Epithelial cell of alveolus of lung (primary cell): ENCODE data around the gene NUSAP1. TPM values are rescaled to one million over a fixed set of nuclear protein-coding genes. Genes with fewer than 3 reads are reported as not detected.

Experiments
- total RNA-seq: library from RNA; depleted of rRNA; stranded (reverse); fragments of >200 nt; gene quantifications from 2 replicates; pipeline ENCODE4 v1.2.1, GENCODE V29; 2015

Gene NUSAP1, protein sequence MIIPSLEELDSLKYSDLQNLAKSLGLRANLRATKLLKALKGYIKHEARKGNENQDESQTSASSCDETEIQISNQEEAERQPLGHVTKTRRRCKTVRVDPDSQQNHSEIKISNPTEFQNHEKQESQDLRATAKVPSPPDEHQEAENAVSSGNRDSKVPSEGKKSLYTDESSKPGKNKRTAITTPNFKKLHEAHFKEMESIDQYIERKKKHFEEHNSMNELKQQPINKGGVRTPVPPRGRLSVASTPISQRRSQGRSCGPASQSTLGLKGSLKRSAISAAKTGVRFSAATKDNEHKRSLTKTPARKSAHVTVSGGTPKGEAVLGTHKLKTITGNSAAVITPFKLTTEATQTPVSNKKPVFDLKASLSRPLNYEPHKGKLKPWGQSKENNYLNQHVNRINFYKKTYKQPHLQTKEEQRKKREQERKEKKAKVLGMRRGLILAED
- total RNA-seq: 40.2 and 53.8 TPM in 2 replicates

DNA sequence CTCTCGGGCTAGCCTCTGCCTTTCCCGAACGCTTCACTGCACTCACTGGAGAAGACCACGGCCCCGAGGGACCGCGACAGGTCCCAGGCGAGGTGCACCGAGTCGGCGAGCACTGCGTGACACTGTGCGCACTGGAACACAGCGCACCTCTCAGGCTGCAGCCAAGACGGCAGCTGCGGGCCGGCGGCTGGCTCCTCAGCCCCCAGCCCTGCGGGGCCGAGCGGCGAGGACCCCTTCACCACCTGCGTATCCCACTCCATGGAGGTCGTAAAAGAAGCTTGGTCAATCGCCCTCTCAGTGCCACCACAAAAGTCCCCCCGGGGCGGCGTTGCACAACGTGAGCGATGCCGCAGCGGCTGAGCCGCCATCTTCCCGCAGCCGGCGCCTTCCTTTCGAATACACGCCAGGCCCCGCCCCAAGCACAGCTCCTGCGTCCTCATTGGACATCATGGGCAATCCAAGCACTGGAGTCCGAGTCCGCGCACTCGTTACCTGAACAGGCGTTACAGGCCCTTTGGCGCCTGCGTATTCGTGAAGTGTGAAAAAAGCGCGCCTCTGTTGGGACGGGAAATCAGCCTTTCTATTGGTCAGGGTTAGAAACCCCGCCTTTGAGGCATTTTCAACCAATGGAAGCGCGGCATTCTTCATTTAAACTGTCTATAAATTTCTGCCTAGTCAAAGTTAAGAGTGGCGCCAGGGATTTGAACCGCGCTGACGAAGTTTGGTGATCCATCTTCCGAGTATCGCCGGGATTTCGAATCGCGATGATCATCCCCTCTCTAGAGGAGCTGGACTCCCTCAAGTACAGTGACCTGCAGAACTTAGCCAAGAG is at the start of gene NUSAP1, which contains the start of gene OIP5:
Gene NUSAP1 (plus strand): TSS at position 688 of the 832 bp plus-strand sequence. CDS start 77 bp downstream, at position 765.
Gene OIP5 (minus strand): TSS at position 398 of the 832 bp plus-strand sequence. CDS start 30 bp downstream, at position 368.

DNA sequence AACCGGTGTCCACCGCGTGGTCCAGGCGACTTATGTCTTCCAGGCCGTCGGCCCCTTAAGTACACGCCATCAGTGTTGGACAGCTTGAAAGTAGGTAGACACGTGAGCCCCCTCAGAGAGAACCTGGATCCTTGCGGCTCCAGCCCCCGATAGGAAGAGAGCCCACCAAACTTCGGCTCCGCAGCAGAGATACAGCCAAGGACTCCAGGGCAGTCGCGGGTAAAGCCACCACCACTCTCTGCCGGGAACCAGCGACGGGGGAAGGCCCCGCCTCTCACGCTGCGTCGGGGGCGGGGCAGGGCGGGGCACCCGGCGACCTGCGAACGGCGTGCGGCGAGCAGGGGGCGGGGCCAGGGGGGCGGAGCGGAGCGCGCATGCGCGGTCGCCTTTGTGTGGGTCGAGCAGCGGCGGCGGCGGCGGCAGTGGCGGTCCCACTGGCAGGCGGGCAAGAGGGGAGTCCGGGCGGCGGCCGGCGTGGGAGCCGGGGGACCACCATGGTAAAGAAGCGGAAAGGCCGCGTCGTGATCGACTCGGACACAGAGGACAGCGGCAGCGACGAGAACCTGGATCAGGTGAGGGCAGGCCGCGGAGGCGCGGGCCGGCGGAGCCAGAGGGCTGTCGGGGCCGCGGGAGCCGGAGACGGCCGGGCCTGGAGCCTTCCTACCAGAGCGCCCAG is 84.2 kb downstream of the NUSAP1 start, which contains the start of gene RTF1:
Gene RTF1 (plus strand): TSS at position 354 of the 676 bp plus-strand sequence. CDS start 21 bp downstream, at position 375.

Other genes starting within 250 kb of the NUSAP1 start
- 20.0 and 25.4 TPM in 2 replicates for gene INO80, start 216.6 kb upstream of the NUSAP1 start, total RNA-seq
- gene EXD1, start 102.1 kb upstream of the NUSAP1 start, total RNA-seq: not detected in 2 replicates
- gene CHP1, start 101.6 kb upstream of the NUSAP1 start, total RNA-seq: 127 and 187 TPM in 2 replicates
- 1.7 and 8.9 TPM in 2 replicates for gene OIP5, start 290 bp upstream of the NUSAP1 start, total RNA-seq
- 26.8 and 41.3 TPM in 2 replicates for gene NDUFAF1, start 69.6 kb downstream of the NUSAP1 start, total RNA-seq
- 15.6 and 25.2 TPM in 2 replicates for gene RTF1, start 84.2 kb downstream of the NUSAP1 start, total RNA-seq
- gene ITPKA, start 161.0 kb downstream of the NUSAP1 start, total RNA-seq: 1.4 and 44.2 TPM in 2 replicates
- 0.13 TPM in 1 of 2 replicates, not detected in the other for gene LTK, start 180.9 kb downstream of the NUSAP1 start, total RNA-seq
- 20.6 and 37.2 TPM in 2 replicates for gene RPAP1, start 211.4 kb downstream of the NUSAP1 start, total RNA-seq
- gene TYRO3, start 226.3 kb downstream of the NUSAP1 start, total RNA-seq: 10.1 and 12.4 TPM in 2 replicates